ENCODE data around the gene TACC2. TPM values are rescaled to one million over a fixed set of nuclear protein-coding genes. Genes with fewer than 3 reads are reported as not detected.

TACC2 gene
- total and polyA plus RNA-seq, 3 experiments from 2014 or later: not detected

Other genes starting within 250 kb of the TACC2 start
- 10 to 100 TPM; 32.0 to 34.2 TPM for gene ATE1, start 61.1 kb upstream of the TACC2 start, total RNA-seq
- 24.8 TPM for gene ATE1, start 61.1 kb upstream of the TACC2 start, polyA plus RNA-seq
- 10 to 100 TPM; 67.8 to 70.9 TPM for gene NSMCE4A, start 13.9 kb upstream of the TACC2 start, total RNA-seq
- 58.2 TPM for gene NSMCE4A, start 13.9 kb upstream of the TACC2 start, polyA plus RNA-seq

All from CD8-positive, alpha-beta memory T cell (primary cell).